Activated CD8-positive, alpha-beta memory T cell treated with anti-CD3 and anti-CD28 coated beads for 24 hours (primary cell): ENCODE results near the gene AKAP17A.
"Not testable (repeated sequence)": the region's sequence is repeated elsewhere in the genome, so short reads cannot be mapped to it uniquely, and the experiment has no call there.

Experiments
- DNase-seq: peaks from one replicate; pipeline ENCODE4 v3.0.0-alpha.2; 2020

Gene AKAP17A

GRCh38 chrX:1591102-1591862 lies at the start of gene AKAP17A:
Gene AKAP17A, plus strand, starts transcription at chrX:1591604. Its CDS starts 1,859 bp downstream, at chrX:1593463.
- peak; percentile 100 for DNase-seq

- peak; percentile 46 for DNase-seq
These were observed 48.2 kb upstream of the AKAP17A start for GRCh38 chrX:1542994-1543725.

- peak; percentile 32 for DNase-seq
These were observed 45.5 kb upstream of the AKAP17A start for GRCh38 chrX:1545776-1546408.

GRCh38 chrX:1546691-1547251 lies 44.6 kb upstream of the AKAP17A start:
- DNase-seq, result peak; percentile 46

- DNase-seq, result no peak
These were observed 39.4 kb upstream of the AKAP17A start for GRCh38 chrX:1551959-1552546.

- peak; percentile 66 for DNase-seq
These were observed 36.8 kb upstream of the AKAP17A start for GRCh38 chrX:1554469-1555210.

GRCh38 chrX:1555370-1555769 lies 36.0 kb upstream of the AKAP17A start:
- peak; percentile 37 for DNase-seq

GRCh38 chrX:1557442-1557841 lies 34.0 kb upstream of the AKAP17A start:
- peak; percentile 35 for DNase-seq

- DNase-seq, result peak; percentile 46
These were observed 32.5 kb upstream of the AKAP17A start for GRCh38 chrX:1558761-1559468.

GRCh38 chrX:1561164-1561563 lies 30.2 kb upstream of the AKAP17A start:
- no peak for DNase-seq

GRCh38 chrX:1564077-1564476 lies 27.3 kb upstream of the AKAP17A start:
- DNase-seq, result not testable (repeated sequence)

- no peak for DNase-seq
These were observed 26.4 kb upstream of the AKAP17A start for GRCh38 chrX:1564750-1565683.

GRCh38 chrX:1574181-1574580 lies 17.2 kb upstream of the AKAP17A start:
- DNase-seq, result peak; percentile 30

GRCh38 chrX:1576201-1576992 lies 15.0 kb upstream of the AKAP17A start:
- peak; percentile 57 for DNase-seq

GRCh38 chrX:1577845-1578244 lies 13.6 kb upstream of the AKAP17A start:
- peak; percentile 28 for DNase-seq

GRCh38 chrX:1578511-1579173 lies 12.8 kb upstream of the AKAP17A start:
- DNase-seq, result peak; percentile 49

GRCh38 chrX:1581132-1581531 lies 10.3 kb upstream of the AKAP17A start:
- peak; percentile 87 for DNase-seq

GRCh38 chrX:1582686-1583437 lies 8.5 kb upstream of the AKAP17A start:
- peak; percentile 68 for DNase-seq
